GM12892 (cell line): ENCODE results near the gene GNG11.

Experiments used
- POLR2A ChIP-seq: IDR thresholded peaks from 2 replicates; pipeline ENCODE4 v1.6.1; 2011; ENCODE audit warnings: low read depth, low read length, control low read depth
- POLR2AphosphoS5 ChIP-seq: IDR thresholded peaks from 2 replicates; pipeline ENCODE4 v1.6.1; 2011; ENCODE audit warnings: low read depth, low read length, control low read depth
- TAF1 ChIP-seq: IDR thresholded peaks from 2 replicates; pipeline ENCODE4 v1.6.1; 2011; ENCODE audit warnings: low read depth, mild to moderate bottlenecking, control low read depth, low read length, borderline replicate concordance

GRCh38 chr7:93957767-93958166, 36.2 kb downstream of the GNG11 start:
- TF ChIP-seq POLR2AphosphoS5 (no peak), POLR2A (no peak), TAF1 (no peak)
